COLO668 (cell line): Measurements from ENCODE around the gene PDF.
"Not testable (repeated sequence)": the region's sequence is repeated elsewhere in the genome, so short reads cannot be mapped to it uniquely, and the experiment has no call there.

ENCODE experiments used
- DNase-seq: peaks from one replicate; lab custom pipeline; 2025; ENCODE audit not compliant: unreplicated experiment; lab: John Stamatoyannopoulos, UW

The PDF gene

GRCh38 chr16:69318177-69318910 lies 12.0 kb downstream of the PDF start:
- DNase-seq, result peak; percentile 55

DNA sequence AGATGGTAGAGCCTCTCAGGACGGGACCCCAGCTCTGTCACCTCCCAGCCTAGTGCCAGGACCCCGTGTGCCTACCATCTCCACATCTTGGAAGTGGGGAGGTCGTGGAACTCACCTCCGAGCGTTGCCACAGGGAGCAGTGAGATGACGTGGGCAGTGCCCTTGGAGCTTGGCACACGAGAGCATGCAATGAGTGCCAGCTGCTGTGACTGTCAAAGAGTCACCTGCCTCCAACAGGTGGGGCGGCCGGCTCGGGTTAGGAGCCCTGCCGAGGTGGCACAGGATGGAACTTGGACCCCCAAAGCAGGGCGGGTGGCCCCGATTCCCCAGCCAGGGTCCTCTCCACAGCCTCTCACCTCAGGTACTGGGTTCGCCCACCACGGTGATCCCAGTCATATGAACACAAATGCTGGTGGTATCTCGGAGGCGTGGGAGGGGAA lies 13.8 kb downstream of the PDF start:
- no peak for DNase-seq

- no peak for DNase-seq
These were observed 14.7 kb downstream of the PDF start for GRCh38 chr16:69315486-69316311.

- no peak for DNase-seq
These were observed 15.9 kb downstream of the PDF start for GRCh38 chr16:69314534-69314933.

GRCh38 chr16:69313469-69313868 lies 16.9 kb downstream of the PDF start:
- DNase-seq, result no peak

DNA sequence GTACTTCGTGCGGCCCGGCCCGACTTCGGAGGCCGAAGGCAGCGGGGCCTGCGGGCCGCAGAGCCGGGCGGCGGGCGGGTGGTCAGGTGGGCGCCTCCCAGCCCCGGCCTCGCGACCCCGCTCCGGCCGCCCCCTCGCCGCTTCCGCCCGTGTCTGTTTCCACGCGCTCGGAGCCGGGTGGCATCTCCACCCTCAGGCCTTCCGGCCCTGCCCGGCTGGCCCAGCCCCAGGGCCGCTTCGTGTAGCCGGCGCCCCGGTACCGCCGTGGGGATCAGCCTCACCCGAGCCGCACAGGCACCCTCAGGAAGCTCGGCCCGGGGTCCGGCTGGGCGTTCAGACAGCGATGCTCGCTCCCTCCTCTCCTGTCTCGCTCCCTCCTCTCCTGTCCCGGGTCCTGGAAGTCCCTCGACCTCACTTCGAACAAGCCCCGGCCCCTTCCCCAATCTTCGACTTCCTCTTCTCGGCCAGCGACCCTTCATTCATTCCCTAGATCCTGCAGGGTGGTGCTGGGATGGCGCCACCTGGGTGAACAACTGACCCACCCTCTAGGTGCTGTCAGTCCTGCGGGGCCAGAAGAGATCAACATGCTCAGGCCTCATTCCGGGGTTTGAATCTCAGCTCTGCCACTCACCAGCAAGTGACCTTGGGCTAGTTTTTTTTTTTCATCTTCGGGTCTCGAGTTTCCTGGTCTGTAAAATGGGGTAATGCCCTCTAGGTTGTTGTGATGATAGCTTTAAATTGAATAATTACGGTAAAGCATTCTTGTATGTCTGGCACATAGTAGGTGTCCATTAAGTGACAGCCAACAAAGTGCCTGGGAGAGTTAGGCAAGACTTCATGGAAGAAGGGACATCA lies 18.6 kb downstream of the PDF start:
- peak; percentile 66 for DNase-seq

DNA sequence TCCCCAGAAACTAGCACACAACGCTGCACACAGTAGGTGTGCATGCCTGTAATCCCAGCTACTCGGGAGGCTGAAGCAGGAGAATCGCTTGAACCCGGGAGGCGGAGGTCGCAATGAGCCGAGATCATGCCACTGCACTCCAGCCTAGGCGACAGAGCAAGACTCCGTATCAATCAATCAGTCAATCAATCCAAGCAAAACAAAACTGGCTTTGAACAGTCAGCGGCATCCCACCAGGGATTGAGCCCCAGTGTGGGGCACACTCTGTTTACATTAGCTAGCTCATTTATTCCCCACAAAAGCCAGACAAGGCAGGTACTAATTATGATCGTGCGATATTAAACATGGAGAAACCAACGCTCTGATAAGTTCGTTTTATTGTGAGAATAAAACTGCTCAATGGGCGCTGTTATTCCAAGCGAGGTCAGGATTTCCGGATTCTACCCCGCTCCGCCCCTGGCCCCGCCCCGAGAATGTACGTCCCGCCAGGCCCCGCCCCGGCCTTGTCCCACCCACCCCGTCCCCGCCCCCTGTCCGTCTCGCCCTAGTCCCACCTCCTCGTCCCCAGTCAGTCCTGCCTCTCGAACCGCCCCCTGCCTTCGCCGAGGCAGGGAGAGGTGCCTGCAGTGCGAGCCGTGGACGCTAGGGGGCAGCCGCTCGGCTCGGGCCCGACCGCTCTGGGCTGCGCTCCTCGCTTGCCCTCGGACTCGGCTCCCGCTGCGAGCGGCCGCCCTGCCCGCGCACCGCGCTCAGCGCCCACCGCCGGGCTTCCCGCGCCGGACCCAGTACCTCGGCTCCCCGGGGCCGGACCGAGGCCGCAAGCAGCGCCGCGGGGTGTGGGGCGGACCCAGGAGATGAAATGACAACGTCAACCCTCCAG lies 19.5 kb downstream of the PDF start, which contains the start of gene VPS4A:
Gene VPS4A (plus strand): TSS at position 698 of the 880 bp plus-strand sequence. CDS start 162 bp downstream, at position 860.
- DNase-seq, result peak; percentile 97

GRCh38 chr16:69309316-69309715 lies 21.1 kb downstream of the PDF start:
- DNase-seq, result no peak

DNA sequence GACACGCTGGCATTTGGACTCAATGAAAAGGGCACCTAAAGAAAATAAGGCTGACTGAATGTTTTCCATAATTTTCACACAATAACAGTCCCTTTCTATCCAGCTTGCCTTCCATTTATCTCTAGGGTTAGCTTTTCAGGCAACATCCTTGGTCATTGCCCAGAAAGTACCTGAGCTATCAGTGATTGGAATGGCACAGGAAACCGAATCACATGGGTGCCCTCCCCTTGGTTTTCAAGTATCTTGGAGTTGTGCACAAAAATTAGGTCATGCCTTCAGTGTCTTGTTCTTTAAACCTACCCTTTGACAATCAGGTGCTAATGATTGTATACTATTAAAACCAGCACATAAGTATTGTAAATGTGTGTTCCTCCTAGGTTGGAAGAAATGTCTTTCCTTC lies 22.5 kb downstream of the PDF start:
- no peak for DNase-seq

- DNase-seq, result no peak
These were observed 23.3 kb downstream of the PDF start for GRCh38 chr16:69307091-69307490.

- DNase-seq, result no peak
These were observed 24.4 kb downstream of the PDF start for GRCh38 chr16:69306031-69306430.

GRCh38 chr16:69302301-69302700 lies 28.1 kb downstream of the PDF start:
- no peak for DNase-seq

DNA sequence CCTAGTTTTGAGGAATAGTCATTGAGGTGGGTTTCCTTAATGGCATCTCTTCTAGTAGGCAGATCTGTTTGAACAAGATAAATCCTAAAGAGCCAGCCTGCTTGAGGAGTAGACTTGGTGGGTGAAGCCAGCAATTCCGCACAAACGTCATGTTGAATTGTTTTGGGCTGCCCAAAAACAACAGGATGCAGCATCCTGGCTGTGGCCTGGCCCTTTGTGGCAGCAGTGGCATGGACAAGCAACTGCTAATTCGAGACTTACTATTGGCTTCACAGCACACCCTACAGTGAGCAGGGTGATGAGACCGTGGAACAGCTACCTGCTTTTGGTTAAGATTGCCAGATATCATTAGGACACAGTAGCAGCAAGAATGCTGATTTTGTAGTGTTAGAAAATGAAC lies 28.5 kb downstream of the PDF start:
- no peak for DNase-seq

DNA sequence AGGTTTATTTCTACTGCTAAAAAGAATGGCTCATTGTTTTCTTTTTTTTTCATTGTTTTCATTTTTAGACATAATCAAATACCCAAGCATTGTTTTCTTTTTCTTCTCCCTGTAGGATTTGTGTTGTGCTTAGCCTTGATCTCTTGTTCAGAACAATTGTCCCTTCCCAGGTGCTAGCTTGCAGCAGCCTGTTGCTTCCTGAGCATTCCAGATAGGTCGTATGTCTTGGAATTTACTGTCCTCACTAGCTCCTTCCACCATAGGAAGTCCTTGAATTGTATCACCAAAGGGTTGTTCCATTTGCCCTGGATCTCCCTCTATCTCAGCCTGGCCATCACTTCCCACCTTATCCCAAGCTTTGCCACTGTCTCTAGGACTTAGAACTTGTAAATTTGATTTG lies 29.2 kb downstream of the PDF start:
- DNase-seq, result no peak

DNA sequence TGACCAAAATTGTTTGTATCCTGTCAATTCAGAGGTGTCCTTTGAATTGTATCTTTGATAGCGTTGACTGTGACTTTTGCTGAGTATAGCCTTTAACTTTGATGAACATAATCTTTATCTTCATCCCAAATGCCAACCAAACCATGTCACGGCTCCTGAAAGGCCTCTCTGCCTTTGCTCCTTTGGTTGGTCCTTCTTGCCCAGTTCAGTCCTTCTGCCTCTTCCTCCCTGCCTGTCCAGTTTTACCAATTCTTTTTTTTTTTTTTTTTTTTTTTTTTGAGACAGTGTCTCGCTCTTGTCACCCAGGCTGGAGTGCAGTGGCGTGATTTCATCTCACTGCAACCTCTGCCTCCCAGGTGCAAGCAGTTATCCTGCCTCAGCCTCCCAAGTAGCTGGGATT lies 32.1 kb downstream of the PDF start:
- DNase-seq, result no peak

GRCh38 chr16:69296771-69297170 lies 33.6 kb downstream of the PDF start:
- DNase-seq, result not testable (repeated sequence)

GRCh38 chr16:69294051-69294450 lies 36.3 kb downstream of the PDF start:
- DNase-seq, result no peak

DNA sequence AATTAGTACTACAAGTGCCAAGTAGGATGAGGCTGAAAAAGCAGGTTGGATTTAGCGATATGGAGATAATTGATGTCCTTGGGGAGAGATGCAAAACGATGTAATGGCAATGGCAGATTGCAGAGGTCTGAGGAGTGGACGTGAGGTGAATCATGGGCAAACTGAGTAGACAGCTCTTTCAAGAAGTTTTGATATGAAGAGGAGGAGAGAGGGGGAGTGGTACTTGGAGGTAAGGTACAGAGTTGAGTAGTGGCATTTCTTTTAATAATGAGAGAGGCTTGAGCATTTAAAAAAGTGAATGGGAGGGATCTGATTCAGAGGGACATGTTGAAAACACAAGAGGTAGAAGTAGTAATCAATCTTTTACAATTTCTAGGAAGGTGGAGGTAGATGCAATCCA lies 37.0 kb downstream of the PDF start:
- DNase-seq, result no peak

GRCh38 chr16:69291657-69292056 lies 38.7 kb downstream of the PDF start:
- DNase-seq, result not testable (repeated sequence)
